Liver (tissue), 9 donors: ENCODE measurements around the gene PRR23E. TPM values are rescaled to one million over a fixed set of nuclear protein-coding genes. Genes with fewer than 3 reads are reported as not detected.

Source experiments
- DNase-seq: peaks from one replicate; pipeline ENCODE4 v3.0.0-alpha.2; 2017; ENCODE audit warnings: low spot score
- H3K27ac ChIP-seq, 2 donors: one replicate each; pipeline ENCODE4 v1.7.0; 2013; ENCODE audit warnings: inconsistent platforms in 2 of 2, low read length in 2 of 2, control low read depth in 1 of 2, low read depth in 1 of 2, mild to moderate bottlenecking in 1 of 2
- H3K27me3 ChIP-seq, 4 donors: one replicate each; pipeline versions ENCODE4 v1.6.1 to v1.7.0; 2013; ENCODE audit warnings: low read length in 3 of 4, inconsistent platforms in 1 of 4, mild to moderate bottlenecking in 1 of 4, moderate library complexity in 1 of 4; ENCODE audit not compliant: control insufficient read depth in 4 of 4, insufficient read depth in 4 of 4
- H3K36me3 ChIP-seq, 4 donors: one replicate each; pipeline versions ENCODE4 v1.6.1 to v1.7.0; 2013; ENCODE audit warnings: low read length in 3 of 4, mild to moderate bottlenecking in 3 of 4, low read depth in 1 of 4, moderate library complexity in 1 of 4; ENCODE audit not compliant: control insufficient read depth in 4 of 4, insufficient read depth in 3 of 4
- H3K4me1 ChIP-seq, 4 donors: one replicate each; pipeline versions ENCODE4 v1.6.1 to v1.7.0; 2013; ENCODE audit warnings: low read length in 3 of 4, mild to moderate bottlenecking in 3 of 4, moderate library complexity in 1 of 4; ENCODE audit not compliant: control insufficient read depth in 4 of 4, insufficient read depth in 4 of 4
- H3K4me3 ChIP-seq, 3 donors: one replicate each; pipeline versions ENCODE4 v1.6.1 to v1.7.0; 2013; ENCODE audit warnings: low read length in 3 of 3, control low read depth in 1 of 3, low read depth in 1 of 3, mild to moderate bottlenecking in 1 of 3
- H3K9ac ChIP-seq, 2 donors: one replicate each; pipeline ENCODE4 v1.7.0; 2013; ENCODE audit warnings: low read length in 2 of 2, mild to moderate bottlenecking in 2 of 2, moderate library complexity in 2 of 2, control low read depth in 1 of 2, low read depth in 1 of 2
- H3K9me3 ChIP-seq, 4 donors: one replicate each; pipeline versions ENCODE4 v1.6.1 to v1.7.0; 2013; ENCODE audit warnings: low read length in 3 of 4; ENCODE audit not compliant: control insufficient read depth in 4 of 4
- ATF3 ChIP-seq: IDR thresholded peaks from 2 replicates; pipeline ENCODE4 v1.6.1; 2016; ENCODE audit warnings: antibody characterized with exemption
- EGR1 ChIP-seq, 2 donors: IDR thresholded peaks; 2 replicates each; pipeline ENCODE4 v1.6.1; 2016 to 2018; ENCODE audit warnings: antibody characterized with exemption in 2 of 2, low read depth in 2 of 2
- FOXA1 ChIP-seq: IDR thresholded peaks from 2 replicates; pipeline ENCODE4 v1.6.1; 2016; ENCODE audit warnings: antibody characterized with exemption
- FOXA2 ChIP-seq: IDR thresholded peaks from 2 replicates; pipeline ENCODE4 v1.6.1; 2016; ENCODE audit warnings: antibody characterized with exemption
- HNF4G ChIP-seq: IDR thresholded peaks from 2 replicates; pipeline ENCODE4 v1.6.1; 2016; ENCODE audit warnings: antibody characterized with exemption
- JUND ChIP-seq, 2 donors: IDR thresholded peaks; 2 replicates each; pipeline ENCODE4 v1.6.1; 2016; ENCODE audit warnings: antibody characterized with exemption in 2 of 2
- MAX ChIP-seq: IDR thresholded peaks from 2 replicates; pipeline ENCODE4 v1.6.1; 2016; ENCODE audit warnings: antibody characterized with exemption
- NR2F2 ChIP-seq: IDR thresholded peaks from 2 replicates; pipeline ENCODE4 v1.6.1; 2016; ENCODE audit warnings: antibody characterized with exemption
- SP1 ChIP-seq: IDR thresholded peaks from 2 replicates; pipeline ENCODE4 v1.6.1; 2018; ENCODE audit warnings: antibody characterized with exemption, mild to moderate bottlenecking
- TAF1 ChIP-seq: conservative IDR thresholded peaks from 2 replicates; pipeline ENCODE4 v1.6.1; 2016; ENCODE audit warnings: antibody characterized with exemption, mild to moderate bottlenecking
- YY1 ChIP-seq: IDR thresholded peaks from 2 replicates; pipeline ENCODE4 v1.6.1; 2016; ENCODE audit warnings: antibody characterized with exemption, mild to moderate bottlenecking
- WGBS: extraction: QIAGEN DNeasy Blood & Tissue Kit; methylation state at CpG from one replicate; pipeline ENCODE4 v1.1.7; 2013; 5-methylcytosine and 5-hydroxymethylcytosine counted together
- polyA plus RNA-seq, 2 donors: library from polyadenylated mRNA; stranded (reverse) in 1 of 2; unstranded in 1 of 2; fragments of 200-250 nt in 1 of 2; fragments of >200 nt in 1 of 2; fragmentation: Nextera tagmentation in 1 of 2; extraction: Ambion mirVana in 1 of 2; gene quantifications; one replicate each; pipeline versions ENCODE4 v1.2.1 to v1.2.3, GENCODE V29; 2013 to 2015
- total RNA-seq, 2 donors: library from RNA; depleted of rRNA; stranded (reverse); fragments of >200 nt; gene quantifications; one replicate each; pipeline ENCODE4 v1.2.3, GENCODE V29; 2014
- TF ChIP-seq, protein P1 (sequence below): IDR thresholded peaks from 2 replicates; pipeline ENCODE4 v1.6.1; 2016; ENCODE audit warnings: antibody characterized with exemption
- TF ChIP-seq, protein P2 (sequence below): fragments of 150-350 bp; IDR thresholded peaks from 2 replicates; pipeline ENCODE4 v1.5.1; 2017; ENCODE audit warnings: improper control_type of control experiment, low read depth, low read length; ENCODE audit not compliant: missing input control
- donor health status: healthy.
- donor health status: healthy.
- donor health status: healthy.
- donor health status: healthy.
- donor health status: healthy.

The PRR23E gene
- total and polyA plus RNA-seq, 4 donors: not detected

GRCh38 chr3:127214975-127215374 is 22.0 kb downstream of the PRR23E start:
- Histone ChIP-seq H3K9me3 (no peaks in the 10 kb centered on the region), H3K36me3 (no peaks in the 10 kb centered on the region), H3K9ac (no peak overlapping the region), H3K4me1 (no peaks in the 10 kb centered on the region), H3K27ac (no peak overlapping the region), H3K4me3 (no peak overlapping the region), H3K27me3 (peaks cover 0 to 7% (median 3%) of the 10 kb centered on the region in 4 donors)
- WGBS: 50% methylated on average over 3 of the region's 3 CpGs
- no peak for TF ChIP-seq EGR1 (IDR thresholded peaks at IDR 0.05; ENCODE audit: low read depth in 2 of 2)
- TF ChIP-seq, protein P1, sequence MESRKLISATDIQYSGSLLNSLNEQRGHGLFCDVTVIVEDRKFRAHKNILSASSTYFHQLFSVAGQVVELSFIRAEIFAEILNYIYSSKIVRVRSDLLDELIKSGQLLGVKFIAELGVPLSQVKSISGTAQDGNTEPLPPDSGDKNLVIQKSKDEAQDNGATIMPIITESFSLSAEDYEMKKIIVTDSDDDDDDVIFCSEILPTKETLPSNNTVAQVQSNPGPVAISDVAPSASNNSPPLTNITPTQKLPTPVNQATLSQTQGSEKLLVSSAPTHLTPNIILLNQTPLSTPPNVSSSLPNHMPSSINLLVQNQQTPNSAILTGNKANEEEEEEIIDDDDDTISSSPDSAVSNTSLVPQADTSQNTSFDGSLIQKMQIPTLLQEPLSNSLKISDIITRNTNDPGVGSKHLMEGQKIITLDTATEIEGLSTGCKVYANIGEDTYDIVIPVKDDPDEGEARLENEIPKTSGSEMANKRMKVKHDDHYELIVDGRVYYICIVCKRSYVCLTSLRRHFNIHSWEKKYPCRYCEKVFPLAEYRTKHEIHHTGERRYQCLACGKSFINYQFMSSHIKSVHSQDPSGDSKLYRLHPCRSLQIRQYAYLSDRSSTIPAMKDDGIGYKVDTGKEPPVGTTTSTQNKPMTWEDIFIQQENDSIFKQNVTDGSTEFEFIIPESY: no peak
- no peak for TF ChIP-seq NR2F2
- DNase-seq: no peak

DNA sequence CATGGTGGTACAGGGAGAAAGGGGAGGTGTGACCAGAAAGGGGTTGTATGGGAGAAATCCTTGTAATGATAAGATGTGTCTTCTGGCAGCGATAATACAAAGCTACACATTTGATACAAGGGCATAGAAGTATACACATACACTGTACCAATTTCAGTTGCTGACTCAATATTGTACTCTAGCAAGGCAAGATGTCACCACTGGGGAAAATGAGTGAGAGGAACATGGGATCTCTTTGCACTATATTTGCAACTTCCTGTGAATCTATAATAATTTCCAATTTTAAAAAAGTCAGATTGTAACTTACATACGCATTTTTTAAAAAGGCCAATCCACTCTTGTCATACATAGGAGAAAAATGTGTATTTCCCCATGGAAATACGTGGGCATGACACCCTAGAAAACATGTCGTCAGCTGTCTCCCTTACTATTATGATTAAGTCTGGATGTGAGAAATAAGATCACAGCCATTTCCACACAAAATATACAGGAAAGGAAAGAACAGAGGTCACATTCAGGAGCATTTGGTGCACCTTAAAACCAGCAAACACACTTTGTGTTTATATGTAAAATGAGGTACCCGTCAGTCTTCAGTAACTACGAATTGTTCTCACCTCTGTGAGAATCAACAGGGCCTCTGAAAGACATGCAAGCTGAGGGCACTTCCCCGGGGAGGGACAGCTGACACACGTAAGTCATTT is 22.9 kb downstream of the PRR23E start:
- Histone ChIP-seq H3K4me1 (no peaks in the 10 kb centered on the region), H3K27ac (no peak overlapping the region), H3K9me3 (no peaks in the 10 kb centered on the region), H3K36me3 (no peaks in the 10 kb centered on the region), H3K4me3 (no peak overlapping the region), H3K27me3 (peaks cover 0 to 16% (median 3%) of the 10 kb centered on the region in 4 donors), H3K9ac (no peak overlapping the region)
- no peak for DNase-seq
- TF ChIP-seq HNF4G: no peak
- TF ChIP-seq YY1: no peak
- no peak for TF ChIP-seq JUND (IDR thresholded peaks at IDR 0.05)
- no peak for TF ChIP-seq TAF1
- no peak for TF ChIP-seq ATF3
- no peak for TF ChIP-seq FOXA2
- TF ChIP-seq, protein P1: no peak
- TF ChIP-seq, protein P2, sequence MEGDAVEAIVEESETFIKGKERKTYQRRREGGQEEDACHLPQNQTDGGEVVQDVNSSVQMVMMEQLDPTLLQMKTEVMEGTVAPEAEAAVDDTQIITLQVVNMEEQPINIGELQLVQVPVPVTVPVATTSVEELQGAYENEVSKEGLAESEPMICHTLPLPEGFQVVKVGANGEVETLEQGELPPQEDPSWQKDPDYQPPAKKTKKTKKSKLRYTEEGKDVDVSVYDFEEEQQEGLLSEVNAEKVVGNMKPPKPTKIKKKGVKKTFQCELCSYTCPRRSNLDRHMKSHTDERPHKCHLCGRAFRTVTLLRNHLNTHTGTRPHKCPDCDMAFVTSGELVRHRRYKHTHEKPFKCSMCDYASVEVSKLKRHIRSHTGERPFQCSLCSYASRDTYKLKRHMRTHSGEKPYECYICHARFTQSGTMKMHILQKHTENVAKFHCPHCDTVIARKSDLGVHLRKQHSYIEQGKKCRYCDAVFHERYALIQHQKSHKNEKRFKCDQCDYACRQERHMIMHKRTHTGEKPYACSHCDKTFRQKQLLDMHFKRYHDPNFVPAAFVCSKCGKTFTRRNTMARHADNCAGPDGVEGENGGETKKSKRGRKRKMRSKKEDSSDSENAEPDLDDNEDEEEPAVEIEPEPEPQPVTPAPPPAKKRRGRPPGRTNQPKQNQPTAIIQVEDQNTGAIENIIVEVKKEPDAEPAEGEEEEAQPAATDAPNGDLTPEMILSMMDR: no peak
- TF ChIP-seq MAX: no peak
- no peak for TF ChIP-seq NR2F2
- TF ChIP-seq FOXA1: no peak
- TF ChIP-seq SP1: no peak
- 46% methylated on average over 8 of the region's 8 CpGs for WGBS
